Muscle of back (tissue), 11 donors: ENCODE measurements around the gene FOXO3. TPM values are rescaled to one million over a fixed set of nuclear protein-coding genes. Genes with fewer than 3 reads are reported as not detected.

Experiments used
- DNase-seq, 3 donors: peaks; one replicate each; pipeline versions ENCODE4 v3.0.0 to v3.0.0-alpha.2; 2013
- polyA plus RNA-seq, 10 donors: library from polyadenylated mRNA; unstranded; fragments of 120-200 nt; gene quantifications; one replicate each; pipeline ENCODE4 v1.2.1, GENCODE V29; 2013; ENCODE audit not compliant: insufficient read length in 10 of 10

Gene FOXO3
- polyA plus RNA-seq, 10 donors: 28.4 to 38.2 (median 33.1) TPM

- DNase-seq: no peak
Measured at GRCh38 chr6:108707328-108707976, 146.7 kb downstream of the FOXO3 start.

GRCh38 chr6:108710030-108710429 lies 149.3 kb downstream of the FOXO3 start:
- no peak for DNase-seq

DNA sequence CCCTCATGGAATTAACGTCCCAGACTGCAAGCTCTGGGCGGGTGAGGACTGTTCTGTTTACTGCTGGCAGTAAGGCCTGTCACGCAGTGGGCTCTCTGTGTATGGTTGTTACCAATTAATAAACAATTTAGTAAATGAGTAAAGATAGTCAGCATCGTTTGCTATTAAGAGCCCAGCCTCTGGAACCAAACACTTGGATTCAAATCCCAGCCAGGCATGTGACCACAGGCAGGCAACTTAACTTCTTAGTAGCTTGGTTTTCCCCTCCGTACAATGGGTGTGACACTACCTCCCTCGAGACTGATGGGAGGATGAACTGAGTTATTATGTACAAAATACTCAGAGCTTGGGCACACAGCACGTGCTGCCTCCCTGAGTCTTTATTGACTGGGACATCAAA lies 149.8 kb downstream of the FOXO3 start:
- DNase-seq: no peak

DNA sequence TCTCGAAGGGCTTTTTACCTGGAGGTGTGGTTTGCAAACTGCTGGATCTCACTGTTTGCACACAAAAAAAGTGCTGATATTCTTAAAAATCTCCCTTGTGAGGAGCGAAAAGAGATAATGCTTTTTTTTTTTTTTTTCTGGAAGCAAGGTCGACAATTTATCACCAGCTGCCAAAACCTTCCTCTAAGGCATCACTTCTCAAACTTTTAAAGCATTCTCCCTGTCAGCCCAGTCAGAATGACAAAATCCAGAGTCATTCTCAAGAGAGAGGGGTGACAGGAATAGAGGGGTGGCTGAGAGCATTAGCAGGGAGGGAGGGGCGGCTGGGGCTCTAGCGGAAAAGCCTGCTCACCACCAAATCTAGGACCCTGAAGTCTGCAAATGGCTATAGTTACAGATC lies 150.4 kb downstream of the FOXO3 start:
- no peak for DNase-seq

GRCh38 chr6:108711826-108712225 lies 151.1 kb downstream of the FOXO3 start:
- no peak for DNase-seq

DNA sequence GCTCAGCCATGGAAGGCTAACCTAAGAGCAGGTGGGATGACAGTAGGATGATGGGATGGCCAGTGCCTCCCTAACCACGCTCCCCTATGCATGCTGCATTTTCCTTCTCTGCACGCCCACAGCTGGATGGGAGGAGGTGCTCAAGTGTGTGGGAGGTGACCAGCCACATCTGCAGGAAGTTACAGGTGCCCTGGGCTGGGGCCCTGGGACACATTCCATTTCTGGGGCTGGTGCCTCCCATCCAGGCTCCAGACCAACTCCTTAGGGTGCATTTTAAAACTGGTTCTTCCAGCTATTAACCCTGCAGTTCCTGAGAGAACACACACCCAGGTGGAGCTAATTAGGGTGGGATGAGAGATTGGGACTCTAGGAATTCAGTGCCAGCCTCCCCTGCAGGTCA lies 152.2 kb downstream of the FOXO3 start:
- no peak for DNase-seq

GRCh38 chr6:108714101-108714765 lies 153.5 kb downstream of the FOXO3 start:
- DNase-seq: peak; percentile 71 to 89 (median 74)

GRCh38 chr6:108714766-108715414 lies 154.2 kb downstream of the FOXO3 start:
- DNase-seq: peak in 2 of 3 donors; percentile 33 to 67

- no peak for DNase-seq
Measured at GRCh38 chr6:108715832-108716231, 155.1 kb downstream of the FOXO3 start.

DNA sequence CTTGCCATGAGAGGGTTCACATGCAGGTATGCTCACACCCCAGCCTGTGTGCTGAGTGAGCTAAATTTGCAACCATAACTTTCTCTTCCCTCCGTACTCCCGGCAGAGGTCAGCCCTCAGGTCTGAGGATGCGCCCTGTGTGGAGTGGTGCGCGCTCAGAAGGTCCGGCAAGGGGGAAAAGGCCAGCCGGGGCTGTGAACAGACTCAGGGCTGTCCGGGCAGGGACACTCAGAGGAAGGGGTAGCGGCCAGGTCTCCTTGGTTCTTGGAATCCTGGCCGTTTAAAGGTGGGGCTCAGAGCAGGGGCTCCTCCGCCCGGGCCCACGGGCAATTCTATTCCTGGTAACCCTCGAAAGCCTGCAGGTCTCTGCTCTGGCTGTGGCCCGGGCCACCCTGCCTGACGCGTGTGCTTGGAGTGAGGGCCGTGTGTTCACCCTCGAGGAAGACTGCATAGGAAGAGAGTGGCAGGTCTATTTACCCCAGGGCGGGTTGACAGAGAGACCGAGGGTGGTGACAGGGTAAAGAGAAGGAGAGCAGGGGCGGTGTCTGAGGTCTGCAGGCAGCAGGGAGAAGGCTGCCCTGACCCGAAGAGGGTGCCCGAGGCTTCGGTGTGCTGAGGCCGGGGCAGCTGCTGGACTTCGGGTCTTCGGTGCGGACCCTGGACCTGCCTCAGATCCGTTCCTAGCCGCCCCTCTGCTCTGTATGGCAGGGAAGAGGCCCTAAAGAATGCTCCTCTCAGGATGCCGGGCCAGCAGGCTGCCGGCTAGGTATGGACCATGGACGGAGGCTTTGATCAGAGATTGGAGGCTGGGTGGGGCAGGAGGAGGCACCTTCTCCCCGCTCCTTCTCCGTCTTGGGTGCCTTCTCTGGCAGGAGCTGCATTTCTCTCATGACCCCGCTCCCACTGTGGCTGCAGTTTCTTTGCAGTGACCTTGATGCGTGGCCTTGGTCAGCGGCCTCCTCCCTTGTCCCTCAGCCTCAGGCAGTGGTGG lies 156.4 kb downstream of the FOXO3 start:
- no peak for DNase-seq

- DNase-seq: no peak
Measured at GRCh38 chr6:108719477-108719876, 158.8 kb downstream of the FOXO3 start.

DNA sequence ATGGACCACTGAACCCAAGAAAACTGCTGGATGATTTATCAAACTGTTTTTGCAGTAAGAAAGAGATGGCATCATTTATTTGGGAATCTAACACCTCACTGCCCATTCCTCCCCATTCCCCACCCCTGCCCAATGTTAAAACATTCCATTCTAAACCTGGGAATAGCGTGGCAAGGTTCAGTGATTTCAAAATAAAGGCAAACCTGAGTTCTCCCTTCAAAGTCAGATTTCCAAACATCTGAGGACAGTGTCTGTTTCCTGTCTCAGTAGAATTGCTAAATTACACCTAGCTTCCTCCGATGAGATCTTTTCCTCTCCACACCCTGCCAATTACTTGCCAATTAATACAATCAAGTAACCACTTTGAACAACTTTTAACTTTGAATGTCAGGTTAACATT lies 160.1 kb downstream of the FOXO3 start:
- no peak for DNase-seq

DNA sequence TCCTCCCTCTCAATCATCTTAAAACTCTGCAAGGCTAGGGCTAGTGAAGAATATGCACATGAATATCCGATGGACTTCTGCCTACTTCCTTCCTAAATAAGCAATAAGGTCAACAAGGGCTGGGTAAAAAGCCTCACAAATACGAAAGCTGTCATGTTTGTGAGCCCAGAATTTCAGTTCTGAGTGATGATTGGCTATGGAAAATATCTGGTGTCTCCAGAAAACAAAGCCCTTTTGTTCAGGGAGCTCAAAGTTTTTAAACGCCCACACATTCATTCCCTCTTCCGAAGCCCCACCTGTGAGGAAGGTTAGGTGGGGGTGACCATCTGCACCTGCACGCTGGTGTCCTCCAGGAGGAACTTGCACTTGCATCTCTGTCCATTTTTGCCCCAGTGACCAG lies 160.6 kb downstream of the FOXO3 start:
- no peak for DNase-seq

GRCh38 chr6:108723594-108723993 lies 162.9 kb downstream of the FOXO3 start:
- no peak for DNase-seq

DNA sequence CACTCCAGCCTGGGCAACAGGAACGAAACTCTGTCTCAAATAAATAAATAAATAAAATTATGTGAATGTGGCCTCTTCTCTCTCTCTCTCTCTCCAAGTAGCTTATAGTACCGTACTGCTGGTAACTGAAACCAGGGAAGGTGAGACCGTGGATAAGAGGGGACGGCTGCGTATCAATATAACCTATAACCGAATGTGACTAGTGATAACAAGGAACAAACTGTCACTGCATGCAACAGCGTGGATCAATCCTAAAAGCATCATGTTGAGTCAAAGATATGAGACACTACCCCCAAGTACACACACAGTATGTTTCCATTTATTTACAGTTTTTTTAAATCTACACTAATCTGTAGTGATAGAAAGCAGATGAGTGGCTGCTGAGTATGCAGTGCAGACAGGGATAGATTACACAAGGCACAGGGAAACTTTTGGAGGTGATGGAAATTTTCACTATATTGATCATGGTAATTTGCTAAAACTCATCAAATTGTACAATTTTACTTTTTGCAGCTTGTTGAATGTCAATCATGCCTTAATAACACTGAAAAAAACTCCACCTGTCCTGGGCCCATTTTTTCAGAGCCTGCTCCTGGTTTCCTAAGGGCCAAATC lies 166.1 kb downstream of the FOXO3 start:
- DNase-seq: no peak

GRCh38 chr6:108727966-108728730 lies 167.4 kb downstream of the FOXO3 start:
- DNase-seq: no peak

DNA sequence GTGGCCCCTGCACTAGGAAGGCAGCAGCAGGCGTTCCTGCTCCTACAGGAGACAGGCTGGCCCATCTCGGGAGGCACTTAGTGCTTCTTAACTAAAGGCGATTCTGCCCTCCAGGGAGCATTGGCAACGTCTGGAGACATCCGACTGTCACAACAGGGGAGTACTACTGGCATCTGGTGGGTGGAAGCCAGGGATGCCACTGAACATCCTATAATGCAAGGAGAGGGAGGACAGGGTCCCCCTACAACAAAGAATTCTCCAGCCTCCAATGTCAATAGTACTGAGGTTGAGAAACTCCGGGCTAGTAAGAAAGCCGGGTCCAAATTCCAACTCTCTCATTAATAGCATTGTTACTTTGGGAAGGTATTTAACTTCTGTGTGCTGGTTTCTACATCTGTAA lies 168.1 kb downstream of the FOXO3 start:
- DNase-seq: no peak

- DNase-seq: no peak
Measured at GRCh38 chr6:108730635-108731515, 170.2 kb downstream of the FOXO3 start.

DNA sequence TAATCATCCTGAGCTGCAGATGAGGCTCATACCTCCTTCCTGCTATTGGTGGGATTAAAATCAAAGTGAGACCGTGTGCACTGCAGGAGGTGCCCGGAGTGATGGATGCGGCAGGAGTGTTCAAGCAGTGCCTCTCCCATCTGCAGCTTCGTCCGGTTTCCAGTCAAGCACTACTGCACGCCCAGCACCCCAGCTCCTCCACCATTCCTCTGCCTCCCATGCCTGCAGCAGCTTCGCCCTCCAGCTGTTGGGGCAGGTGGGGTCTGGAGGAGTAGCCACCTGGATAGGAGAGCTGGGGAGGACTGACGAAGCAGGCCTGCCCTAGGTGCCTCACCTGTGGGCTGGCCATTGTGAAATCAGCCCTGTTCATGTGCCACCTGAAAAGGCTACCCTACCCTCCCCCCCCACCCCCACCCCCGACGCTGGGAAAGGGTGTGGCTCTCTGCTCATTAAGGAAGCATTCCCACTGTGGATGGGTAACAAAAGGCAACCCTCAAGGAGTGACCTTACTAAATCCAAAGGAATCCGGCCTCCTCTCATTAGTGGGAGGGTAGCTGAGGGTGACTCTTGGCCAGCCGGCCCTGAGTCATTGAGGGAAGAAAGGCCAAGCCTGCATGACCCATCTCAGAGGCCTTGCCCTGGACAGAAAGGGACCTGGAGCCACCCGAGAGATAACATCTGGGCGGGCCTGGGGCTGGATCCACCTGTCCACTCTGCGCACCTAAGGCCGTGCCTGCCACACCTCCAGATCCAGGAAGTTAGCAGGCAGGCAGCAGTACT lies 171.6 kb downstream of the FOXO3 start:
- no peak for DNase-seq
